Adrenal gland (tissue), 12 donors: ENCODE data around the gene ADAM10. TPM values are rescaled to one million over a fixed set of nuclear protein-coding genes. Genes with fewer than 3 reads are reported as not detected.

Experiments
- DNase-seq, 7 donors: peaks; one replicate each; pipeline ENCODE4 v3.0.0-alpha.2; 2019 to 2020
- H3K27ac ChIP-seq, 5 donors: fragments of 200-600 bp; sonication (generic) in 4 of 5; 1 replicate in 3 of 5; 2 replicates in 2 of 5; pipeline versions ENCODE4 v1.5.1 to v1.8.0; 2016 to 2020; ENCODE audit warnings: mild to moderate bottlenecking in 1 of 5
- H3K27me3 ChIP-seq: fragments of 200-600 bp; 2 replicates; pipeline ENCODE4 v1.8.0; 2021
- H3K36me3 ChIP-seq, 2 donors: fragments of 200-600 bp; replicated peaks in 1 of 2; 1 replicate in 1 of 2; 2 replicates in 1 of 2; pipeline versions ENCODE4 v1.5.1 to v1.8.0; 2018 to 2022
- H3K4me1 ChIP-seq, 2 donors: fragments of 200-600 bp; replicated peaks in 1 of 2; 1 replicate in 1 of 2; 2 replicates in 1 of 2; pipeline versions ENCODE4 v1.5.1 to v1.8.0; 2018 to 2021
- H3K4me3 ChIP-seq, 4 donors: fragments of 200-600 bp; sonication (generic) in 3 of 4; one replicate each; pipeline ENCODE4 v1.5.1; 2016 to 2018
- H3K9me3 ChIP-seq, 3 donors: fragments of 200-600 bp; sonication (generic) in 1 of 3; replicated peaks in 1 of 3; 1 replicate in 2 of 3; 2 replicates in 1 of 3; pipeline versions ENCODE4 v1.5.1 to v1.8.0; 2016 to 2021
- CTCF ChIP-seq, 6 experiments: fragments of 450-650 bp in 4 of 6; fragments of 200-600 bp in 2 of 6; sonication (generic) in 1 of 6; IDR thresholded peaks; 1 replicate in 5 of 6; 2 replicates in 1 of 6; pipeline versions ENCODE4 v1.5.1 to v1.8.0; 2016 to 2021; ENCODE audit warnings: antibody characterized with exemption in 6 of 6, mild to moderate bottlenecking in 2 of 6, moderate library complexity in 1 of 6
- POLR2A ChIP-seq, 2 donors: fragments of 450-650 bp; IDR thresholded peaks; one replicate each; pipeline ENCODE4 v1.6.1; 2017; ENCODE audit warnings: antibody characterized with exemption in 2 of 2, mild to moderate bottlenecking in 2 of 2, moderate library complexity in 1 of 2
- WGBS, 4 donors: extraction: QIAGEN DNeasy Blood & Tissue Kit in 2 of 4; methylation state at CpG; one replicate each; pipeline versions ENCODE4 v1.1.5 to v1.1.7; 2013 to 2017; 5-methylcytosine and 5-hydroxymethylcytosine counted together
- intact Hi-C, 2 donors: fragments of 100-400 bp; cut with DNase I; formaldehyde crosslinking; loops; one replicate each; pipeline versions ENCODE4 v1.14.1 to v1.15.0; 2022 to 2023
- polyA plus RNA-seq, 3 donors: library from polyadenylated mRNA; stranded (reverse); fragments of 200-250 nt in 2 of 3; fragments of 350-450 nt in 1 of 3; fragmentation: Illumina TruSeq in 1 of 3; extraction: RNeasy Lipid Tissue Mini Kit (QIAGEN cat#74804) in 1 of 3; gene quantifications; one replicate each; pipeline ENCODE4 v1.2.3, GENCODE V29; 2013 to 2014
- total RNA-seq, 9 donors: library from RNA; depleted of rRNA in 4 of 9; stranded (reverse); fragments of >200 nt in 4 of 9; fragments of 120-200 nt in 1 of 9; fragmentation: NEBNext Ultra II Directional in 1 of 9; extraction: Animal tissue kit (Norgen Biotek cat#: 25700) in 1 of 9; gene quantifications; one replicate each; pipeline versions ENCODE4 v1.1.0 to v1.2.4, GENCODE V29; 2013 to 2023
- donor health status: healthy with polysubstance abuse.
- donor health status: Bipolar disorder and iron deficiency.
- donor health status: DM: yes; HTN: yes; CAD: no.
- donor health status: DM: no; HTN: no; CAD: no.
- donor health status: DM: no; HTN: no; CAD: no.
- donor health status: DM: yes; HTN: yes; CAD: no.

Gene ADAM10
- total and polyA plus RNA-seq, 12 donors = 6.2 to 97.9 (median 50.7) TPM

GRCh38 chr15:58590926-58591325 is 158.6 kb downstream of the ADAM10 start:
- Histone ChIP-seq H3K27ac (no peak overlapping the region), H3K27me3 (no peaks in the 10 kb centered on the region), H3K36me3 (no peaks in the 10 kb centered on the region), H3K4me3 (no peak overlapping the region), H3K9me3 (no peaks in the 10 kb centered on the region), H3K4me1 (no peaks in the 10 kb centered on the region)
- TF ChIP-seq CTCF (IDR thresholded peaks at IDR 0.05) (no peak), POLR2A (IDR thresholded peaks at IDR 0.05) (no peak)
- no peak for DNase-seq
- WGBS, 4 donors = 63 to 83% (median 68%) methylated on average over 1 of the region's 1 CpG
- intact Hi-C loops = no loop called here

GRCh38 chr15:58590236-58590635 is 159.3 kb downstream of the ADAM10 start:
- TF ChIP-seq POLR2A (IDR thresholded peaks at IDR 0.05) = no peak
- no peak for TF ChIP-seq CTCF (IDR thresholded peaks at IDR 0.05)
- Histone ChIP-seq H3K36me3 (no peaks in the 10 kb centered on the region), H3K27me3 (no peaks in the 10 kb centered on the region), H3K27ac (no peak overlapping the region), H3K4me3 (no peak overlapping the region), H3K9me3 (no peaks in the 10 kb centered on the region), H3K4me1 (no peaks in the 10 kb centered on the region)
- 90 to 100% (median 96%) methylated on average over 1 of the region's 1 CpG for WGBS, 4 donors
- no peak for DNase-seq
- intact Hi-C loops = no loop called here

GRCh38 chr15:58589047-58589446 is 160.5 kb downstream of the ADAM10 start:
- Histone ChIP-seq H3K27ac (no peak overlapping the region), H3K4me1 (no peaks in the 10 kb centered on the region), H3K9me3 (no peaks in the 10 kb centered on the region), H3K36me3 (no peaks in the 10 kb centered on the region), H3K4me3 (no peak overlapping the region), H3K27me3 (no peaks in the 10 kb centered on the region)
- WGBS, 4 donors = 90 to 95% (median 94%) methylated on average over 3 of the region's 3 CpGs
- intact Hi-C loops = no loop called here
- DNase-seq = no peak
- TF ChIP-seq CTCF (IDR thresholded peaks at IDR 0.05) = no peak
- no peak for TF ChIP-seq POLR2A (IDR thresholded peaks at IDR 0.05)

GRCh38 chr15:58588096-58588495 is 161.4 kb downstream of the ADAM10 start:
- Histone ChIP-seq H3K27me3 (no peaks in the 10 kb centered on the region), H3K27ac (no peak overlapping the region), H3K9me3 (no peaks in the 10 kb centered on the region), H3K4me1 (no peaks in the 10 kb centered on the region), H3K4me3 (no peak overlapping the region), H3K36me3 (no peaks in the 10 kb centered on the region)
- no peak for DNase-seq
- WGBS, 4 donors = 87 to 96% (median 89%) methylated on average over 1 of the region's 1 CpG
- intact Hi-C loops = no loop called here
- TF ChIP-seq CTCF (IDR thresholded peaks at IDR 0.05) (no peak), POLR2A (IDR thresholded peaks at IDR 0.05) (no peak)
